ENCODE results near the gene CAMSAP1. TPM values are rescaled to one million over a fixed set of nuclear protein-coding genes. Genes with fewer than 3 reads are reported as not detected.

Gene CAMSAP1
- polyA plus RNA-seq, 1 donor from 2014 or later, result 58.5 TPM

GRCh38 chr9:135887585-135888050 lies 19.7 kb downstream of the CAMSAP1 start:
- no peak overlapping the region for H3K27ac ChIP-seq (ENCODE audit: low read length)
- peaks cover 88% of the 10 kb centered on the region for H4K20me1 ChIP-seq (ENCODE audit: insufficient read depth)
- H3K4me3 ChIP-seq (ENCODE audit: low read length), result no peak overlapping the region
- H3K4me2 ChIP-seq (ENCODE audit: low read length), result no peak overlapping the region
- H3K9me2 ChIP-seq (ENCODE audit: insufficient read depth, low read length), result no peaks in the 10 kb centered on the region
- no peaks in the 10 kb centered on the region for H3K27me3 ChIP-seq (ENCODE audit: insufficient read depth, low read depth, low read length)
- no peaks in the 10 kb centered on the region for H3F3A ChIP-seq (ENCODE audit: insufficient read depth, low read length, poor library complexity, severe bottlenecking)
- TF ChIP-seq EP300 (conservative IDR thresholded peaks at IDR 0.05; ENCODE audit: poor library complexity, severe bottlenecking) (no peak), SMC3 (conservative IDR thresholded peaks at IDR 0.05; ENCODE audit: poor library complexity) (no peak)
- H3K9me3 ChIP-seq (ENCODE audit: low read length), result no peaks in the 10 kb centered on the region
- no peak overlapping the region for H3K9ac ChIP-seq (ENCODE audit: low read length)
- H3K36me3 ChIP-seq (ENCODE audit: insufficient read depth, low read length), result peaks cover 2% of the 10 kb centered on the region
- peaks cover 91% of the 10 kb centered on the region for H3K79me2 ChIP-seq (replicated peaks; ENCODE audit: insufficient read depth, low read length)
- H2AFZ ChIP-seq (ENCODE audit: low read depth, low read length), result no peak overlapping the region

- no peaks in the 10 kb centered on the region for H3F3A ChIP-seq (ENCODE audit: insufficient read depth, low read length, poor library complexity, severe bottlenecking)
- H3K9me2 ChIP-seq (ENCODE audit: insufficient read depth, low read length), result no peaks in the 10 kb centered on the region
- peak overlapping the region; percentile 40 for H3K4me3 ChIP-seq (ENCODE audit: low read length)
- peaks cover 92% of the 10 kb centered on the region for H3K79me2 ChIP-seq (replicated peaks; ENCODE audit: insufficient read depth, low read length)
- no peak overlapping the region for H3K9ac ChIP-seq (ENCODE audit: low read length)
- no peak overlapping the region for H3K4me2 ChIP-seq (ENCODE audit: low read length)
- TF ChIP-seq SMC3 (conservative IDR thresholded peaks at IDR 0.05; ENCODE audit: poor library complexity), result no peak
- TF ChIP-seq, protein P1, sequence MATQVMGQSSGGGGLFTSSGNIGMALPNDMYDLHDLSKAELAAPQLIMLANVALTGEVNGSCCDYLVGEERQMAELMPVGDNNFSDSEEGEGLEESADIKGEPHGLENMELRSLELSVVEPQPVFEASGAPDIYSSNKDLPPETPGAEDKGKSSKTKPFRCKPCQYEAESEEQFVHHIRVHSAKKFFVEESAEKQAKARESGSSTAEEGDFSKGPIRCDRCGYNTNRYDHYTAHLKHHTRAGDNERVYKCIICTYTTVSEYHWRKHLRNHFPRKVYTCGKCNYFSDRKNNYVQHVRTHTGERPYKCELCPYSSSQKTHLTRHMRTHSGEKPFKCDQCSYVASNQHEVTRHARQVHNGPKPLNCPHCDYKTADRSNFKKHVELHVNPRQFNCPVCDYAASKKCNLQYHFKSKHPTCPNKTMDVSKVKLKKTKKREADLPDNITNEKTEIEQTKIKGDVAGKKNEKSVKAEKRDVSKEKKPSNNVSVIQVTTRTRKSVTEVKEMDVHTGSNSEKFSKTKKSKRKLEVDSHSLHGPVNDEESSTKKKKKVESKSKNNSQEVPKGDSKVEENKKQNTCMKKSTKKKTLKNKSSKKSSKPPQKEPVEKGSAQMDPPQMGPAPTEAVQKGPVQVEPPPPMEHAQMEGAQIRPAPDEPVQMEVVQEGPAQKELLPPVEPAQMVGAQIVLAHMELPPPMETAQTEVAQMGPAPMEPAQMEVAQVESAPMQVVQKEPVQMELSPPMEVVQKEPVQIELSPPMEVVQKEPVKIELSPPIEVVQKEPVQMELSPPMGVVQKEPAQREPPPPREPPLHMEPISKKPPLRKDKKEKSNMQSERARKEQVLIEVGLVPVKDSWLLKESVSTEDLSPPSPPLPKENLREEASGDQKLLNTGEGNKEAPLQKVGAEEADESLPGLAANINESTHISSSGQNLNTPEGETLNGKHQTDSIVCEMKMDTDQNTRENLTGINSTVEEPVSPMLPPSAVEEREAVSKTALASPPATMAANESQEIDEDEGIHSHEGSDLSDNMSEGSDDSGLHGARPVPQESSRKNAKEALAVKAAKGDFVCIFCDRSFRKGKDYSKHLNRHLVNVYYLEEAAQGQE (IDR thresholded peaks at IDR 0.05; ENCODE audit: borderline replicate concordance), result no peak
- no peak for TF ChIP-seq EP300 (conservative IDR thresholded peaks at IDR 0.05; ENCODE audit: poor library complexity, severe bottlenecking)
- TF ChIP-seq TAF1 (IDR thresholded peaks at IDR 0.05; ENCODE audit: low read depth), result no peak
- TF ChIP-seq POLR2AphosphoS5 (IDR thresholded peaks at IDR 0.05), result no peak
- no peak for TF ChIP-seq MXI1 (conservative IDR thresholded peaks at IDR 0.05; ENCODE audit: poor library complexity, severe bottlenecking)
- no peak for TF ChIP-seq EZH2 (IDR thresholded peaks at IDR 0.05; ENCODE audit: borderline replicate concordance, insufficient read depth, low read length, poor library complexity, severe bottlenecking)
- TF ChIP-seq CTCF (IDR thresholded peaks at IDR 0.05; ENCODE audit: poor library complexity, severe bottlenecking), result no peak
- TF ChIP-seq RAD21 (conservative IDR thresholded peaks at IDR 0.05), result no peak
- H3K36me3 ChIP-seq (ENCODE audit: insufficient read depth, low read length), result peaks cover 5% of the 10 kb centered on the region
- H2AFZ ChIP-seq (ENCODE audit: low read depth, low read length), result no peak overlapping the region
- peak overlapping the region; percentile 46 for H3K27ac ChIP-seq (ENCODE audit: low read length)
- no peaks in the 10 kb centered on the region for H3K9me3 ChIP-seq (ENCODE audit: low read length)
- H4K20me1 ChIP-seq (ENCODE audit: insufficient read depth), result peaks cover 93% of the 10 kb centered on the region
- no peaks in the 10 kb centered on the region for H3K27me3 ChIP-seq (ENCODE audit: insufficient read depth, low read depth, low read length)
Measured at GRCh38 chr9:135887021-135887507, 20.3 kb downstream of the CAMSAP1 start.

Data from neural cell (in vitro differentiated cells).